HG02981 (cell line): ENCODE data around the gene MCHR1.
"Not testable (repeated sequence)": the region's sequence is repeated elsewhere in the genome, so short reads cannot be mapped to it uniquely, and the experiment has no call there.

Source experiments
- ATAC-seq: cut with Tn5 transposase; IDR thresholded peaks from one replicate; pipeline ENCODE4 v1.9.1; 2021; ENCODE audit warnings: mild to moderate bottlenecking, moderate library complexity; ENCODE audit not compliant: unreplicated experiment

Gene MCHR1

DNA sequence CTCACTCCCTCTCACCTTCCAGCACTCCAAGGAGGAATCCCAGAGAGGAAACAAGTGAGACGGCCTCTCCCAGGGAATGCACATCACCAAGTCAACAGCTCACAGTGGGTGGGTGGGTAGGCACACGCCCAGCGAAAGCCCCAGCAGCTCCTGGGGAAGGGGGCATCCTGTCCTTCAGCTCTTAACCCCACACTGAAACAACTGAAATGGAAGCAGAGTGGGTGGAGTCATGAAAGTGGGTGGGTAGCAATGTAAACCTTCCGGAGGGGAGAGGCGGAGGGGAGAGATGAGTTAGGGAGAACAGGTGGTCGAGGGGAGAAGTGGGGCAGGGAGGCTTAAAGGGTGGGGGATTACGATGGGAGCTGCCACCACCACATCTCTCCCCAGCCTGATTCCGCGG lies 5.4 kb downstream of the MCHR1 start:
- no peak for ATAC-seq

DNA sequence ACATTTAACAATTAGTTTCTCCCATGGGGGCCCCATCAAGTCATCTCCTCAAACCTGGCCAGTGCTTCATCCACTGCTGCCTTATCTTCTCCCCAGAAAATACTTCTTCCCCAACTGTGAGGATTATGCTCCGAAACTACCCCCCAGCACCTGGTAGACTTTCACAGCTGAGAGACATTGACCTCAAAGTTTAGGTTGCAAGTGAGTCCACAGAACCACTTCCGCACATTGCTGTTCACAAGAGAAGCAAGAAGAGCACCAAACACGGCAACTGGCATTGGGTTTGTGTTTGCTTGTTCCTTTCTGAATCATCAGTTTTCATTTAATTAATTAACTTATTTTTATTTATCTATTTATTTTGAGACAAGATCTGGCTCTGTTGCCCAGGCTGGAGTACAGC lies 6.1 kb downstream of the MCHR1 start:
- ATAC-seq: no peak

DNA sequence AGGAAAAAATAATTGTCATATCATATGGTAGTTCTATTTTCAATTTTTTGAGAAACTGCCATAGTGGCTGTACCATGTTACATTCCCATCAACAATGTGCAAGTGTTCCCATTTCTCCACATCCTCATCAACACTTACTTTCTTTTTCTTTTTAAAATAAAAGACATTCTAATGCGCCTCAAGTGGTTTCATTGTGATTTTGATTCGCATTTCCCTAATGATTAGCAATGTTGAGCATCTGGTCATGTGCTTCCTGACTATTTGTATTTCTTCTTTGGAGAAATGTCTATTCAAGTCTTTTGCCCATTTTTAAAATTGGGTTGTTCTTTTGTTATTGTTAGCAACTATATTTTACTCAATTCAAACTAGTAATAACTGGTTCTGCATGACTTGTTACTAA lies 8.4 kb downstream of the MCHR1 start:
- ATAC-seq: no peak

DNA sequence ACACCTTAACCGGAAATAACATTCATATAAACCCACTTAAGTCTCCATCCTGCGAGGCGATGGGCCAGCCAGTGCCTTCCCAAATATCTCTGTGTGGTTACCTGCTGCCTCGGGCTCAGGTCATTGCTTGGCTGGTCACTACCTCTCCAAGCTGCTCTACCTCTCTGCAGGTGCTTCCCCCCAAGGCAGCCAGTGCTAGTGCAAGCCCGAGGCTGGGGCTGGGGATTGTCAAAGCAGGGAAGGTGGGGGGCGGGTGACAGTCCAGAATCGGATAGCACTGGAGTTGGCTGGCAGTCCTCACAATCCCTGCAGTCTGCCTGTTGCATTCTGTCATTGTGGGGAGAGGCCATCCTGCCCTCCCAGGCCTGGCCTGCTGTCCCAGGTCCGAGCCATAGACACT lies 11.1 kb downstream of the MCHR1 start:
- no peak for ATAC-seq

DNA sequence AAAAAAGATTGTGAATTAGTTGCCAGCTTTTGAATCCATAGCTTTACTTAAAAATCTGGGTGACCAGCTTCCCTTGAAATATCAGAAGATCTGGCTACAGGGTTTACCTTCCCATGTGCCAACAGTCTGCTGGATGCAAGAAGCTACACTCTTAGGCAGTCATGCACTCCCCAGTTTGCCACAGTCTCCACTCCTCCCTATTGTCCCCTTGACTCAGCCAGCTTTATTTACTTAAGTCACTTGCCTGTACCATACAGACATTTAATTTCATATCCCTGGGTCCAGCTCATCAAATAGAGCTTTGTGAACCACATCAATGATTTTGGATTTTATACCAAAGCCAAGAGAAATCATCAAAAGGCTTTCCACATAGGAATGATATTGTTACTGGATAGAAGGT lies 12.2 kb downstream of the MCHR1 start:
- ATAC-seq: no peak

DNA sequence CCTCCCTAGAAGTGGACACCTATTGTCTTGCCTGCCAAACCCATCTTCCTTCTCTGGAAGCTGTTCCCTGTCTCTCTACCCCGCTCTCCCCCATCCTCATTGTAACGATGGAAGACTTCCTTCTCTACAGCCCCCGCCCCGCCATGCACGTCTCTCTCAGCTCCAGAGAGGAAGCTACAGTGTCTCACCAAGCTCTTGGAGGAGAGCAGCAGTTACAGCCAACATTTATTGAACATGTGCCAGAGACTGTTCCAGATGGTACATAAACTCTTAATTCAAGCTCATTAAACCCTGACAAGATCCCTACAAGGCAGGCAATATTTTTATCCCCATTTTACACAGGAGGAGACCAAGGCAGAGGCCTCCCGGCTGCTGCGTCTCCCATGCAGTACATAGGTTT lies 15.1 kb downstream of the MCHR1 start:
- no peak for ATAC-seq

DNA sequence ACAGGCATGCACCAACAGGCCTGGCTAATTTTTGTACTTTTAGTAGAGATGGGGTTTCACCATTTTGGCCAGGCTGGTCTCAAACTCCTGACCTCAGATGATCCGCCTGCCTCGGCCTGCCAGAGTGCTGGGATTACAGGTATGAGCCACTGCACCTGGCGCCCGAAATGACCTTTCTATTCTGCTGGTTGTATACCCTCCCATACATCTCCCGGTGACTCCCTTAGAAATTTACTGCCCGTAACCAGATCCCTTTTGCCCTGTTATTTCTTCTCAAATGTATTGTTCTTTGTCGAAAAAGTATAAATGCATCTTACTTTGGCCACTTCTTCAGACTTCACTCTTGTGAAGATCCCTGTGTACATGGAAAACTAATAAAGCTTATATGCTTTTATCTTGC lies 22.0 kb downstream of the MCHR1 start:
- ATAC-seq: no peak

DNA sequence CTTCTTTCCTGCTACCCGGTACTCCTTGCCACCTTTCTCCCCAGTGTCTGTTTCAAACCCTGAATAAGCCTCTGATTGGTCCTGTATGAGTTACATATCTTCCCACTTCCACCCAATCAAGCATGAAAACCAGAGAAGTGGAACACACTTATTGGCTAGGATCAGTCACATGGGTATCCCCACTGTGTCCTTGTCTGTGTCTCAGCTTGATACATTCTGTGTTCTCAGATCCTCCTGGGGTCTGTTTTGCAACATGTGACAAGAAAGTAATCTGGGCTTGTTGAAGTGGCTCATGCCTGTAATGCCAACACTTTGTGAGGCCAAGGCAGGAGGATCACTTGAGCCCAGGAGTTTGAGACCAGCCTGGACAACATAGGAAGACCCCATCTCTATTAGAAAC lies 23.9 kb downstream of the MCHR1 start:
- ATAC-seq: no peak

DNA sequence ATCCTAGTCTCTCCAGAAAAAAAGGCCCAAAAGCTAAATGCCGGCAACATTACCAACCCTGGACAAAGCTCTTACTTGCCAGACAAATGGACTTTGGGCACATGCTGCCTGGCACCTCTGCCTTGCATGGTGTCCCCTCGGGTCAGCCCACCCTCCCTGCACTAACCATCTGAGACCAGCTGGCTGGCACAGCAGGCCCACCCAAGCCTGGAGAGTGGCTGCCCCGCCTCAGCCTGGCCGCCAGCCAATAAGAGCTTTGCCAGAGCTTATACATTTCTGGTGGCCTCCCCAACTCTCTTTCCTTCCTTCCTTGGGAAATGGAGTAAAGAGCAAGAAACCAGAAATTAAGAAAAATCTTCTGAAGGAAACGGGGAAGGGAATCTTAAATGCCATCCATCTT lies 24.5 kb downstream of the MCHR1 start:
- no peak for ATAC-seq

DNA sequence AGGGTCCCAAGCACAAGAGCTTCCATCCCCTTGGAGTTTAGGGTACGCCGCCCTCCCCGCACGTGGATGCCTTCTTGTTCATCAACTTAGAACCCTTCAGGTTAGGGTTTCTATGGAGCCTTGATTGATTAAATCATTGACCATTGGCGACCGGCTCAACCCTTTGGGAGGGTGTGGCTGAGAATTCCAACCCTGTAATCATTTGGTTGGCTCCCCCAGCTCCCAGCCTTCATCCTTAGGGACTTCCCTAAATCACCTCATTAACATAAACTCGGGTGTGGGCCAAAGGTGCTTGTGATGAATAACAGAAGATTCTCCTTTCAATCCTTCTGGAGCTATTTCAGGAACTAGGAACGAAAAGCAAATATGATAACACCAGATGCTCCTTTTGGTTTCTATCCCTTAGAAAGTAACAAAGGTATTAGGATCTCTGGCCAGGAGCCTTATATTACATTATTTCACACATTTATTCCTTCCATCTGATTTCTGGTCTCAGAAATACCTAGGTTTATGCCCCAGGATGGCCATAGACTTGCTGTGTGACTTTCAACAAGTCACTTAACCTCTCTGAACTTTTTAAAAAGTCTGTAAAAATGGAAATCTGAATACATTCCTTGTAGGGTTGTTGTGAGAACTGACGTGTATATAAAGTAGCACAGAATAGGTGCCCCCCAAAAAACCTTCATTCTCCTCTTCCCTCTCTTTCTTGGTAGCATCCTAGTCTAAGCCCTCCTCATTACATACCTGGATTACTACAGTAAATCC lies 26.8 kb downstream of the MCHR1 start:
- no peak for ATAC-seq

DNA sequence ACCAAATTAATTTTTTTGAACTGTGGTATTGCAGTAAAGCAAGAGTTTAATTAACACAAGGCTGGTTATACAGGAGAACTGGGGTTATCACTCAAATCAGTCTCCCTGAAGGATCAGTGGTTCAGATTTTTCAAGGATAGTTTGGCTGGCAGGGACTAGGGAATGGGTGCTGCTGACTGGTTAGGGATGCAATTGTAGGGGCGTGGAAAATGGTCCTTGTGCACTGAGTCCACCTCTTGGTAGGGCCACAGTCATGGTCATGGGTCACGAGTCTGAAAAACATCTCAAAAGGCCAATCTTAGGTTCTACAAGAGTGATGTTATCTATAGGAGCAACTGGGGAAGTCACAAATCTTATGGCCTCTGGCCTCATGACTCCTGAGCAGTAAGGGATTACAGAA lies 27.9 kb downstream of the MCHR1 start:
- no peak for ATAC-seq

DNA sequence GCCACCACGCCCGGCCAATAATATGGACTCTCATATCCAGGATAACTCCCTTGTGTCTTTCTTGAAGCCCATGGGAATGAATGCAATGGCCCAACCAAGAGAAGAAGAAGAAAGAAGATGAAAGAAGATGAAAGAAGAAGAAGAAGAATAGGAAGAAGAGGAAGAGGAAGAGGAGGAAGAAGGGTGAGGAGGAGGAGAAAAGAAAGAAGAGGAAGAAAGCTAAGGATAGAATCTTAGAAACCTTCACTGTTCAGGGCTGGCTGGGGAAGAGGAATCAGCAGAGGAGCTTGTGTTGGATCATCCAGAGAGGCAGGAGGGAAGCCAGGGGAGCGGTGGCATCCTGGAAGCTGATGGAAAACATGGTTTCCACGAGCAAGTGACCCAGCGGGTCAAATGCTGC lies 28.9 kb downstream of the MCHR1 start:
- ATAC-seq: no peak

DNA sequence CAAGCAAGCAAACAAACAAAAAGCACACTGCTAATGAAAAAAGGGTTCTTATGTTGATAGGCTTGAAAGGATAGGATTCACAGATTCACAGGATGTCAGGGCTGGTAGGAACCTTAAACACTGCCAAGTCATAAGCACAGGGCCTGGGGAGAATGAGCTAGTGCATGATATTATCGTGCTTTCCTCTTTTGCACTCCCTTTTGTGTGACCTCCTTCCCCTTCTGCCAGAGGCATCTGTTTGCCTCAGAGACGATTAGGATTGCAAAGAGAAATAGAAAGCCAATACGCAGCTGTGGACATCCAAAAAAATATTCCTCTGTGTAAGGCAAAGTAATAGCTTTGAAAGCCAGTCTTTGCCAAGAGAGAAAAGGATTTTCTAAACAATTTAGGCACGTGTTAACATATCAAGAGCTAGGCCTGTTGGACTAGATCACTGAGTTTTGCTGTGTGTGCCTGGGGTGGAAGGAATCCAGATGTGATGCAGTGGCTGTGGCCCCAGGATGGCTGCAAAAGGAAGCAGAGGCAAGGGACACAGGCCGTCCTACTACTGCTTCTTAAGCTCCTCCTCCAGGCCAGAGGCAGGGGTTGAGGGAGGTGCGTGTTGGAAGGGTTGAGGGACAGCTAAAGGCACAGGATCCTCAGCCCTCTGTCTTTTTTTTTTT lies 30.6 kb downstream of the MCHR1 start:
- ATAC-seq: no peak

DNA sequence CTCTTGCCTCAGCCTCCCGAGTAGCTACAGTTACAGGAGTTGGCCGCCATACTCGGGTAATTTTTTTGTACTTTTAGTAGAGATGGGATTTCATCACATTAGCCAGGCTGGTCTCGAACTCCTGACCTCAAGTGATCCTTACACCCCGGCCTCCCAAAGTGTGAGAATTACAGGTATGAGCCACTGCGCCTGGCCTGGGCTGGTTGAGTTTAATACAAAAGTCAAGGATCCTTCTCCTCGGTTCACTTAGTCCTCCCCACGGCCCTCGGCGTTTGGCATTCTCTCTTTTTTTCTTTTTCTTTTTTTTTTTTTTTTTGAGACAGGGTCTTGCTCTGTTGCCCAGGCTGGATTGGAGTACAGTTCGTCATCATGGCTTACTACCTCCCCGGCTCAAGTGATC lies 33.0 kb downstream of the MCHR1 start:
- no peak for ATAC-seq

DNA sequence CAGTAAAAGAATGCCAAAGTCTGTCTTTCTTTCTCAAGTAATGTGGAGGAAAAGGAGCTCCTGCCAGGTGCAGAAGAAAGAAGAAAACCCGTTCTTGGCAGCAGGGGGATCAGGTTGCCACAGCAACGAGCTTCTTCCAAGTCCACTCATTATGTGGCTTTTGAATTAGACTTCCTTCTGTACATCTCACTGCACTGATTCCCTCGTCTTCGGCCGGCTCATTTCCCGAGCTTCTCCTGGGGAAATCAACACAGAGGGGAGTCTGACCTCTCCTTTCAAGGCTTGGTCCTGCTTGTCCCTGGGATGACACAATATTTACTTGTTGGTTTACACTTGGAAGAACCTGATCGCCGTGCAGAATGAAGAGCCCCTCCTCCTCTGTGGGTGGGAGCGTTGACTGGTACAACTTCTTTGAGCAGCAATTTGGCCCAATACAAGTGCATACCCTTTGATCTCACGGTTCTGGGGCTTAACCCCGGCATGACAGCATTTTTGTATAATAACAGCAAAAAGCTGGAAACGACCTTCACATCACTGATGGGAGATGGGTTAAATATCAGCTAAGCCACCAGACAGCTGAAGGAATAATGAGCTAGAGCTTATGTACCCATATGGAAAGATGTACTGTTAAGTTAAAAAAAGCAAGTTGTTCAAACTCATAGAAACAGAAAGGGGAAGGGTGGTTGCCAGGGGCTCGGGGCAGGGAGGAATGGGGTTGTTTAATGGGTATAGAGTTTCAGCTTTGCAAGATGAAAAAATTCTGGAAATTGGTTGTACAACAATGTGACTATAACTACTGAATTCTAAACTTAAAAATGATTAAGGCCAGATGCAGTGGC lies 35.4 kb downstream of the MCHR1 start:
- no peak for ATAC-seq

DNA sequence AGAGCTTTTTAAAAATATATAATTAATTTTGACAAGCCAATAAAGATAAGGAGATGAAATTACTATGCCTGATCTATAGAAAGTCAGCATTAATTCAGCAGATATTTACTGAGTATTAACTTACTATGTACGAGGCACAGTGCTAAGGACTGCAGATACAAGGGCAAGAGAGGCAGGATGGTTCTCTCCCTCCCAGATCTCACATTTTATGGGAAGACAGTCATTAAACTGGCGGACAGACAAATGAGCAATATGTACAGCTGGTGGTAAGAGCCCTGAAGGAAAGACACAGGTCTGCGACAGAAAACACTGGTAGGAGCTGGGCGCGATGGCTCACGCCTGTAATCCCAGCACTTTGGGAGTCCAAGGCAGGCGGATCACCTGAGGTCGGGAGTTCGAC lies 36.8 kb downstream of the MCHR1 start:
- no peak for ATAC-seq

DNA sequence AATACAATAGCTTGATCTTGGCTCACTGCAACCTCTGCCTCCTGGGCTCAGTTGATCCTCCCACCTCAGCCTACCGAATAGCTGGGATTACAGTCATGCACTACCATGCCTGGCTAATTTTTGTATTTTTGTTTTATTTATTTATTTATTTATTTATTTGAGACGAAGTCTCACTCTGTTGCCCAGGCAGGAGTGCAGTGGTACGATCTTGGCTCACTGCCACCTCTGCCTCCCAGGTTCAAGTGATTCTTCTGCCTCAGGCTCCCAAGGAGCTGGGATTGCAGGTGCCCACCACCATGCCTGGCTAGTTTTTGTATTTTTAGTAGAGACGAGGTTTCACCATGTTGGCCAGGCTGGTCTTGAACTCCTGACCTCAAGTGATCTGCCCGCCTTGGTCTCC lies 38.4 kb downstream of the MCHR1 start:
- ATAC-seq: not testable (repeated sequence)

DNA sequence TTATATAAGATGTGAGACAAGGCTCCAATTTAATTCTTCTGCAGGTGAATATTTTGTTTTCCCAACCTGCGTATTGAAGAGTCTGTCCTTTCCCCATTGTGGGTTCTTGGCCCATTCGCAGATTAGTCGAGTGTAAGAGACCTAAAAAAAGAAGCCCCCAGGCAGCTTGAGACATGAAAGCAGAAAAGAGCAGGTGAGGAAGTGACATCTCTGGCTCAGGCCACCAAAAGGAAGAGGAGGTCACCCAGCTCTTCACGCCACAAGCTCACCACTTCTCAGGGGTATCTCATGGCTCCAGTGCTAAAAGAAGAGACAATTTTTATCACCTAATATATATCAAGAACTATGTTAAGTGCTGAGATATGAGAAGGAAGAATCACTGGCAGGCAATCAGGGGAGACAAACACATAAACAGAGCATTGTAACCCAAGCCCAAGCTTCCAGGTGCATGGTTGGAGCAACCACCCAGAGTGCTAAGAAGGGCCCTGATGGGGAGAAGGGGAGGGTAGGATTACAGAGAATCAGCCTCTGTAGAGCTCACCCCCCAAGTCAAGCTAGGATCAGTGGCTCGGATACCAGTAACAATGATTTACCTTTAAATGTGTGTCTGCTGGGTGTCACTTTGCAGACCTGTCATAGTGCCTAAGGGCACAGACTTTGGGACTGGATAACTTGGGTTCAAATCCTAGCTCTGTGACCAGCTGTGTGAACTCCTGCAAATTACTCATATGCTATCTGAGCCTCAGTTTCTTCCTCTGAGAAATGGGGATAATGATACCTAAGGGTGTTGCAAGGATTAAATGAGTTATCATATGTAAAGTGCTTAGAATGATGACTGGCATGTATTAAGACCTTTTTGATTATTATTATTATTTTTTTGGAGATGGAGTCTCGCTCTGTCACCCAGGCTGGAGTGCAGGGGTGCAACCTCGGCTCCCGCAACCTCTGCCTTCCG lies 39.2 kb downstream of the MCHR1 start:
- ATAC-seq: no peak

DNA sequence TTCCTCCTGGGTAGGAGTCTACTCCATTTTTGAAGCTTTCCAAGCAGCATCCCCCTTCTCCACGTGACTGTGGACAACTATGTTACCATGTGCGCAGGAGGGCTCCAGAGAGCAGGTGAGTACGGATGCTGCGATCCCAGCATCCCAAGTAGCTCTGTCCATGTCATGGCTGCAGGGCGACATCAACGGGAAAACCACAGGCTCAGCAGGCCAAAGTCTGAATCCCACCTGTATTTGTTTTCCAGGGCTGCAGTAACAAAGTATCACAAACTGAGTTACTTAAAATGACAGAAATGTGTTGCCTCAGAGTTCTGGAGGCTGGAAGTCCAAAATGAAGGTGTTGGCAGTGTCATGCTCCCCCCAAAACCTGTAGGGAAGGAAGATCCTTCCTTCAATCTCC lies 40.3 kb downstream of the MCHR1 start:
- no peak for ATAC-seq

DNA sequence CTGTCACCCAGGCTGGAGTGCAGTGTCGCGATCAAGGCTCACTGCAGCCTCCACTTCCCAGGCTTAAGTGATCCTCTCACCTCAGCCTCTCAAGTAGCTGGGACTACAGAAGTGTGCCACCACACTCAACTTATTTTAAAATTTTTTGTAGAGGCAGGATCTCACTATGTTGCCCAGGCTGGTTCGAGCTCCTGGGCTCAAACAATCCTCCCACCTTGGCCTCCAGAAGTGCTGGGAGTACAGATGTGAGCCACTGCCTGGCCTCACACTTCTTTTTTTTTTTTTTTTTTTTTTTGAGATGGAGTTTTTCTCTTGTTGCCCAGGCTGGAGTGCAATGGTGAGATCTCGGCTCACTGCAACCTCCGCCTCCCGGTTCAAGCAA lies 40.9 kb downstream of the MCHR1 start:
- ATAC-seq: not testable (repeated sequence)
